K562 (cell line): ENCODE measurements around the gene NUDT22. TPM values are rescaled to one million over a fixed set of nuclear protein-coding genes. Genes with fewer than 3 reads are reported as not detected.

ENCODE experiments used
- ETS2 ChIP-seq: IDR thresholded peaks from 2 replicates; pipeline ENCODE4 v1.6.1; 2016; ENCODE audit warnings: borderline replicate concordance, missing genetic modification characterization, mild to moderate bottlenecking, moderate library complexity, missing compliant biosample characterization; ENCODE audit not compliant: poor library complexity, severe bottlenecking
- FOXO4 ChIP-seq: fragments of 450-650 bp; formaldehyde crosslinking; IDR thresholded peaks from 2 replicates; pipeline ENCODE4 v1.4.0; 2020; ENCODE audit warnings: mild to moderate bottlenecking, moderate library complexity
- KDM5B ChIP-seq: fragments of 200-600 bp; sonication (generic); IDR thresholded peaks from 2 replicates; pipeline ENCODE4 v1.6.1; 2012; ENCODE audit warnings: low read depth, mild to moderate bottlenecking, moderate library complexity, low read length, control low read depth, inconsistent platforms; ENCODE audit not compliant: insufficient replicate concordance
- LCOR ChIP-seq: sonication (generic); formaldehyde crosslinking; IDR thresholded peaks from 2 replicates; pipeline ENCODE4 v1.8.0; 2022; ENCODE audit warnings: mild to moderate bottlenecking, missing genetic modification reagents
- MAZ ChIP-seq, 2 experiments: fragments of 450-650 bp in 1 of 2; sonication (generic) in 1 of 2; formaldehyde crosslinking; IDR thresholded peaks in 1 of 2; conservative IDR thresholded peaks in 1 of 2; 2 replicates each; pipeline versions ENCODE4 v1.4.0 to v1.5.0; 2020; ENCODE audit warnings: mild to moderate bottlenecking in 1 of 2, missing genetic modification reagents in 1 of 2
- MBD2 ChIP-seq: sonication (generic); IDR thresholded peaks from 2 replicates; pipeline ENCODE4 v1.6.1; 2016; ENCODE audit warnings: low read depth, borderline replicate concordance
- NUFIP1 ChIP-seq: fragments of 450-650 bp; IDR thresholded peaks from 2 replicates; pipeline ENCODE4 v1.6.1; 2018; ENCODE audit not compliant: partially characterized antibody
- PBX2 ChIP-seq, 2 experiments: IDR thresholded peaks in 1 of 2; conservative IDR thresholded peaks in 1 of 2; 2 replicates each; pipeline ENCODE4 v1.6.1; 2016; ENCODE audit warnings: low read depth in 2 of 2, mild to moderate bottlenecking in 1 of 2, missing compliant biosample characterization in 1 of 2, missing genetic modification characterization in 1 of 2, moderate library complexity in 1 of 2
- RFX1 ChIP-seq: fragments of 450-650 bp; IDR thresholded peaks from 2 replicates; pipeline ENCODE4 v1.6.1; 2016; ENCODE audit warnings: mild to moderate bottlenecking, moderate library complexity
- SP2 ChIP-seq: IDR thresholded peaks from 2 replicates; pipeline ENCODE4 v1.6.1; 2011; ENCODE audit warnings: mild to moderate bottlenecking, low read depth, low read length, moderate library complexity; ENCODE audit not compliant: poor library complexity, severe bottlenecking; ENCODE audit errors: extremely low read depth
- TFAP4 ChIP-seq: sonication (generic); formaldehyde crosslinking; IDR thresholded peaks from 2 replicates; pipeline ENCODE4 v1.8.0; 2022; ENCODE audit warnings: missing genetic modification reagents, mild to moderate bottlenecking, moderate library complexity, borderline replicate concordance
- ZBTB34 ChIP-seq: fragments of 250-450 bp; sonication (Bioruptor Pico); IDR thresholded peaks from 2 replicates; pipeline ENCODE4 v1.8.0; 2021; ENCODE audit warnings: mild to moderate bottlenecking, moderate library complexity
- ZNF232 ChIP-seq: sonication (generic); formaldehyde crosslinking; IDR thresholded peaks from 2 replicates; pipeline ENCODE4 v1.8.0; 2022; ENCODE audit warnings: mild to moderate bottlenecking, missing genetic modification reagents
- ZNF512 ChIP-seq: IDR thresholded peaks from 2 replicates; pipeline ENCODE4 v1.6.1; 2016; ENCODE audit warnings: missing genetic modification characterization, missing compliant biosample characterization
- ZNF778 ChIP-seq: fragments of 450-650 bp; formaldehyde crosslinking; IDR thresholded peaks from 2 replicates; pipeline ENCODE4 v1.4.0; 2020; ENCODE audit warnings: mild to moderate bottlenecking, moderate library complexity
- polyA plus RNA-seq, 8 experiments: library from polyadenylated mRNA; depleted of rRNA in 4 of 8; stranded (reverse) in 5 of 8; unstranded in 3 of 8; fragments of >200 nt; fragmentation: Nextera tagmentation in 2 of 8; fragmentation: Illumina TruSeq in 1 of 8; extraction: Ambion mirVana in 2 of 8; extraction: Trizol in 1 of 8; gene quantifications; 2 replicates each; pipeline versions ENCODE4 v1.2.1 to v1.2.3, GENCODE V29; 2011 to 2014; ENCODE audit warnings: inconsistent platforms in 1 of 8, missing spikeins in 1 of 8
- total RNA-seq, 7 experiments: library from RNA; depleted of rRNA in 6 of 7; stranded (reverse); fragments of >200 nt in 6 of 7; fragmentation: Illumina TruSeq in 2 of 7; extraction: Trizol in 2 of 7; gene quantifications; 2 replicates each; pipeline versions ENCODE4 v1.2.1 to v1.2.3, GENCODE V29; 2011 to 2021; ENCODE audit warnings: low replicate concordance in 1 of 7

The NUDT22 gene
- total and polyA plus RNA-seq, 9 of the 15 experiments (the other 6 are each of a cell fraction or from before 2014, with no cell fraction given): 6.3 to 92.6 (median 37.4) TPM

GRCh38 chr11:64246871-64247728, 21.0 kb downstream of the NUDT22 start, which contains the start of gene PPP1R14B (continued):
- no peak for TF ChIP-seq ZBTB34 (CRISPR knock-in tag)
- TF ChIP-seq ZNF512 (tag): no peak
- no peak for TF ChIP-seq NUFIP1
- TF ChIP-seq ETS2: no peak
- 0 out of 2 replicates have a peak, but pooled peaks have one; percentile 43 for TF ChIP-seq MBD2
- TF ChIP-seq FOXO4: no peak
- peak; percentile 91 to 92 for TF ChIP-seq MAZ (CRISPR knock-in tag; conservative IDR thresholded peaks at IDR 0.05 in 1 of 2, IDR thresholded peaks at IDR 0.05 in 1 of 2)
- peak; percentile 62 for TF ChIP-seq KDM5B
- no peak for TF ChIP-seq ZNF232 (CRISPR knock-in tag)
- TF ChIP-seq LCOR (CRISPR knock-in tag): 0 out of 2 replicates have a peak, but pooled peaks have one; percentile 64
- TF ChIP-seq ZNF778 (CRISPR knock-in tag): no peak
- TF ChIP-seq PBX2 (CRISPR knock-in tag; IDR thresholded peaks at IDR 0.05; ENCODE audit: low read depth): no peak
- TF ChIP-seq PBX2 (tag; conservative IDR thresholded peaks at IDR 0.05; ENCODE audit: low read depth): no peak
- TF ChIP-seq SP2: peak; percentile 65
- no peak for TF ChIP-seq RFX1
- TF ChIP-seq TFAP4 (CRISPR knock-in tag): peak; percentile 80; the same call in 1 of the 2 replicates
